GM12891 (cell line): ENCODE data around the gene ETS1.

Experiments used
- DNase-seq: peaks from one replicate; pipeline ENCODE4 v3.0.0; 2011; ENCODE audit warnings: low spot score; ENCODE audit not compliant: insufficient read length
- FAIRE-seq: peaks from 2 replicates; lab custom pipeline; 2011; peaks lifted over from hg19 to GRCh38; lab: Jason Lieb, UNC
- PAX5 ChIP-seq: IDR thresholded peaks from 2 replicates; pipeline ENCODE4 v1.6.1; 2011; ENCODE audit warnings: low read length, moderate library complexity, mild to moderate bottlenecking; ENCODE audit not compliant: insufficient read depth, severe bottlenecking
- POLR2A ChIP-seq: IDR thresholded peaks from 2 replicates; pipeline ENCODE4 v1.6.1; 2011; ENCODE audit warnings: low read depth, low read length, control low read depth
- POLR2AphosphoS5 ChIP-seq: IDR thresholded peaks from 2 replicates; pipeline ENCODE4 v1.6.1; 2011; ENCODE audit warnings: low read depth, low read length, control low read depth
- POU2F2 ChIP-seq: IDR thresholded peaks from 2 replicates; pipeline ENCODE4 v1.6.1; 2011; ENCODE audit warnings: low read depth, mild to moderate bottlenecking, control low read depth, low read length, moderate library complexity
- SPI1 ChIP-seq: IDR thresholded peaks from 2 replicates; pipeline ENCODE4 v1.6.1; 2011; ENCODE audit warnings: low read depth, low read length, control low read depth
- TAF1 ChIP-seq: IDR thresholded peaks from 2 replicates; pipeline ENCODE4 v1.6.1; 2011; ENCODE audit warnings: low read depth, low read length, control low read depth

ETS1 gene

DNA sequence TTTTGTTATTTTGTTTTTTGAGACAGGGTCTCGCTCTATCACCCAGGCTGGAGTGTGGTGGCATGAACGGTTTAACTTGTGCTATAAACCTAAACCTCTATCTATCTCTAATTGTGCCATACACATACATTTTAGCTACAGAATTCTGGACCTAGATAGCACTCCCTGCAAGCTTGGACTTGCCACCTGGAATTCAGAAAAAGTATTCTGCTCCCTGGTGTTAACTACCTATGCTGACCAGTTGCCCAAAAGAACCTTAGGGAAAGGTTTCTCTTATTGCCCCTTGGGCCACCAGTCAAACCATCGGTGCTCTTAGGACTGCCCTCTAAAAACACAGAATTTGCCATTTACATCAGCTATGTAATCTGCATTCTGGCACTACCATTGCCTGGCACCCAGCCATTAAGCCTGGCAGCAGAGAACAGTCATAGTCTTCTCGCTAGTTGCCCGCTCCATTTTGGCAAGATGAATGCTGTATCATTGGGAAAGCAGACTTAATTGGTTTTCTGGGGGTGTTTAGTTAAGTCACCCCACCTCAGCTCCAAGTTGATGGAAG, 55.3 kb downstream of the ETS1 start:
- DNase-seq (no peak), FAIRE-seq (no peak)
- TF ChIP-seq POLR2AphosphoS5 (no peak), POU2F2 (no peak), SPI1 (no peak), POLR2A (no peak), PAX5 (no peak)

DNA sequence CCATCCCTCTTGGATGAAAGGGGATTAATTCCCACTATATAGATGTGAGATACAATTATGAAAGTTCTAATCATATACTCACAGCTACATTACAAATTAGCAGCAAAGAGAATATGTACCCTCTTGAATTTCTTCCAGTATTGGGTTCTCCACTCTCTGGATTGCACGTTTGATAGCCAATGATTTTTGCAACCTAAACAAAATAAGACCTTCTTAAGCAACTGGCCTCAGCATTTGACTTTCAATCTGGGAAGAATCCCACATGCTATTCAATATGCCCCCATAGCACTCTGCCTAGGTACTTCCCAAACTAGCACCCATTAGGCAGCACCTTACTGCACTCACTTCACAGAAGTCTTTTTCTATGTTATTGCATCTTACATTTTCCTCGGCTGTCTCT, 55.8 kb downstream of the ETS1 start:
- TF ChIP-seq POLR2AphosphoS5, result no peak
- TF ChIP-seq TAF1, result no peak
- TF ChIP-seq SPI1, result no peak
- no peak for TF ChIP-seq PAX5
- no peak for TF ChIP-seq POLR2A
- TF ChIP-seq POU2F2, result no peak
- no peak for FAIRE-seq
- DNase-seq, result no peak

GRCh38 chr11:128530118-128531074, 57.0 kb downstream of the ETS1 start:
- DNase-seq (no peak), FAIRE-seq (no peak)
- TF ChIP-seq SPI1, result no peak
- TF ChIP-seq POLR2AphosphoS5, result no peak
- TF ChIP-seq POU2F2, result no peak
- no peak for TF ChIP-seq PAX5
- TF ChIP-seq TAF1, result no peak
- TF ChIP-seq POLR2A, result no peak

- DNase-seq (no peak), FAIRE-seq (no peak)
- TF ChIP-seq POU2F2 (no peak), SPI1 (no peak), POLR2AphosphoS5 (no peak), TAF1 (no peak), POLR2A (no peak), PAX5 (no peak)
Observed at GRCh38 chr11:128528294-128528693, 59.1 kb downstream of the ETS1 start.

DNA sequence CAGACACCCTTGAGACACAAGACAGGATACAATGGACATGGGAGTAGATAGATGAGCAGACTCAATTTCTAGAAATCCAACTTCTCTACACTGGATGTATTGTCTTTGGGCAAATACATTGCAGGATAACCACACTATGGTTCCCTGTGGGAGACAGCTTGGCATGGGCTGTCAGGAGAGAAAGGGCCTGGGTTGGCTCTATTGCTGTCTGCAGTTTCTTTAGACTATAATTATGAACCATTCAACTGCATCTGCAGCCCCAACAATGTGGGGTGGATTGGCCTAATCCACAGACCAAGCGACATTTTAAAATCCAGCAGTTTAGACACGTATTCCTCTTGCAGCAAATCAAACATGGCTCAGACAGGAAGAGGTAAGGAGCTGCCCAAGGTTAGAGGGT, 60.3 kb downstream of the ETS1 start:
- FAIRE-seq, result no peak
- TF ChIP-seq POLR2A (no peak), POLR2AphosphoS5 (no peak), POU2F2 (no peak), PAX5 (no peak), TAF1 (no peak), SPI1 (no peak)

DNA sequence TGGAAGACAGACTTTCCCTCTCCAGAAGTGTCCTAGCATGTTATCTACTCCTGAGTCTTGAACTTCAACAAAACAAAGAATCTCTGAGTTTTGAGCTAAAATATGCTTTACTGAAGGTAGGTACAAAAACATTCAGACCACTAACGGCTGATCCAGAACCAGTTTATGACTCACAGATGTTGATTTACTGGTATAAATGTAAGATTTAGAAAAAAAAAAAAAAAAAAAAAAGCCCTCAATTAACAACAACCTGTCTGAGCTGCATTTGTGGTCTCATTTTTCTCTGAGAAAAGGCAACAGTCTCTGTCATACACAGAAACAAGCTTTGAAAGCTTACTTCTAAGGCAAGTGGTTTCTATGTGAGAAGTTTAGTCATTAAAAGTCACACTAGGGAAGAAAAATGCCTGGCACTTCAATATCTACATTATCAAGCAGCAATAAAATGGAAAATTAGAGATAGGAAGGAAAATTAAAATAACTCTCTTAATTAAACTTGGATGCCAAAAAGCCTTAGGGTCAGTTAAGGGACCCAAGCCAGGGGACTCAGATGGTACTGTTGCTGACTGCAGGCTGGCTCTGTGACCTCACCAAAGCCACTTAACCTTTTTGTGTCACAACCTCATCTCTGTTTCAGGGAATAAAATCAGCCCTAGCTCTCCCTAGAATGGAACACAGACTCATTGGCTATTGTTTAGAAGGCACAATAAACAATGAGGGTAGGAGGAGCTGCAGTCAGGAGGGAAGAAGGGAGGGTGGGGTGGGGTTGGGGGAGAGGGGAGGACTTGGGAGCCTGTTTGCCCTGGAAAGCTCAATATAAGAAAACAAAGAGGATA, 61.7 kb downstream of the ETS1 start:
- FAIRE-seq (no peak), DNase-seq (no peak)
- TF ChIP-seq POLR2AphosphoS5 (no peak), SPI1 (no peak), POLR2A (no peak), TAF1 (no peak), PAX5 (no peak), POU2F2 (no peak)

More for the DNA sequence above, 60.3 kb downstream of the ETS1 start:
- DNase-seq, result no peak

- TF ChIP-seq POLR2A, result no peak
- FAIRE-seq (no peak), DNase-seq (no peak)
Observed at GRCh38 chr11:128524172-128524571, 63.2 kb downstream of the ETS1 start.

GRCh38 chr11:128523641-128524040, 63.7 kb downstream of the ETS1 start:
- DNase-seq, result no peak
- FAIRE-seq, result no peak
- TF ChIP-seq POU2F2 (no peak), SPI1 (no peak), TAF1 (no peak), POLR2AphosphoS5 (no peak), PAX5 (no peak), POLR2A (no peak)

GRCh38 chr11:128522943-128523518, 64.3 kb downstream of the ETS1 start:
- no peak for TF ChIP-seq POLR2A
- TF ChIP-seq PAX5, result no peak
- TF ChIP-seq SPI1, result peak; percentile 50; the same call in 1 of the 2 replicates
- no peak for TF ChIP-seq POLR2AphosphoS5
- no peak for TF ChIP-seq POU2F2
- no peak for TF ChIP-seq TAF1
- DNase-seq, result no peak
- no peak for FAIRE-seq
